SU-DHL-6 (cell line): ENCODE measurements around the gene CHODL.

Experiments used
- EZH2phosphoT487 ChIP-seq: fragments of 200-600 bp; sonication (generic), shearing (Covaris generic); conservative IDR thresholded peaks from 2 replicates; pipeline ENCODE4 v1.6.1; 2018; ENCODE audit warnings: mild to moderate bottlenecking, antibody characterized with exemption, low read length, moderate library complexity, mixed read lengths
- TF ChIP-seq, protein P1 (sequence below): fragments of 200-600 bp; sonication (generic); IDR thresholded peaks from one replicate; pipeline ENCODE4 v1.5.1; 2017; ENCODE audit warnings: antibody characterized with exemption, mild to moderate bottlenecking, low read length, moderate library complexity; ENCODE audit not compliant: insufficient read depth, poor library complexity, severe bottlenecking

DNA sequence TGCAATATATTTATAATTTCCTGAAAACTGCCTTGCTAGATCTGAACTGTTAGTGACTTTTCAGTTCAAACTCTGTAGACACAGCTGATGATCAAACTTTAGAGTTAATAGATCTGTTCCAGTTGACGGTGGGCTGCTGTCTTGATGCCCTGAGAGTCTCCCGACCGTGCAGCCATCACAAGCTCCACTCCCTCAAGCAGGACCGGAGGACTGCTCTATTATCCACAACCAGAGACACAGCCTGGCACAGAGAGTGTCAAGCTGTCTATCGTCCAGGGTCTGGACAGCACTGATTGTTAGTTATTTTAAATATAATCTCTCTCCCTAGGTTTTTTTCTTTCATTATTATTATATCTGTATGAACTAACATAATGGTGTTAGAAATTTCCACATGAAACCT is 8.0 kb downstream of the CHODL start:
- no peak for TF ChIP-seq EZH2phosphoT487
- TF ChIP-seq, protein P1, sequence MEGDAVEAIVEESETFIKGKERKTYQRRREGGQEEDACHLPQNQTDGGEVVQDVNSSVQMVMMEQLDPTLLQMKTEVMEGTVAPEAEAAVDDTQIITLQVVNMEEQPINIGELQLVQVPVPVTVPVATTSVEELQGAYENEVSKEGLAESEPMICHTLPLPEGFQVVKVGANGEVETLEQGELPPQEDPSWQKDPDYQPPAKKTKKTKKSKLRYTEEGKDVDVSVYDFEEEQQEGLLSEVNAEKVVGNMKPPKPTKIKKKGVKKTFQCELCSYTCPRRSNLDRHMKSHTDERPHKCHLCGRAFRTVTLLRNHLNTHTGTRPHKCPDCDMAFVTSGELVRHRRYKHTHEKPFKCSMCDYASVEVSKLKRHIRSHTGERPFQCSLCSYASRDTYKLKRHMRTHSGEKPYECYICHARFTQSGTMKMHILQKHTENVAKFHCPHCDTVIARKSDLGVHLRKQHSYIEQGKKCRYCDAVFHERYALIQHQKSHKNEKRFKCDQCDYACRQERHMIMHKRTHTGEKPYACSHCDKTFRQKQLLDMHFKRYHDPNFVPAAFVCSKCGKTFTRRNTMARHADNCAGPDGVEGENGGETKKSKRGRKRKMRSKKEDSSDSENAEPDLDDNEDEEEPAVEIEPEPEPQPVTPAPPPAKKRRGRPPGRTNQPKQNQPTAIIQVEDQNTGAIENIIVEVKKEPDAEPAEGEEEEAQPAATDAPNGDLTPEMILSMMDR: no peak
